ENCODE measurements around the gene FRMPD4. TPM values are rescaled to one million over a fixed set of nuclear protein-coding genes. Genes with fewer than 3 reads are reported as not detected.
A peak's percentile ranks its signal among the peaks of the same experiment; 100 is the strongest.
"Not testable (repeated sequence)": the region's sequence is repeated elsewhere in the genome, so short reads cannot be mapped to it uniquely, and the experiment has no call there.

Gene FRMPD4
- total RNA-seq, 3 donors from 2014 or later: 0.06 to 3.4 (median 0.34) TPM

DNA sequence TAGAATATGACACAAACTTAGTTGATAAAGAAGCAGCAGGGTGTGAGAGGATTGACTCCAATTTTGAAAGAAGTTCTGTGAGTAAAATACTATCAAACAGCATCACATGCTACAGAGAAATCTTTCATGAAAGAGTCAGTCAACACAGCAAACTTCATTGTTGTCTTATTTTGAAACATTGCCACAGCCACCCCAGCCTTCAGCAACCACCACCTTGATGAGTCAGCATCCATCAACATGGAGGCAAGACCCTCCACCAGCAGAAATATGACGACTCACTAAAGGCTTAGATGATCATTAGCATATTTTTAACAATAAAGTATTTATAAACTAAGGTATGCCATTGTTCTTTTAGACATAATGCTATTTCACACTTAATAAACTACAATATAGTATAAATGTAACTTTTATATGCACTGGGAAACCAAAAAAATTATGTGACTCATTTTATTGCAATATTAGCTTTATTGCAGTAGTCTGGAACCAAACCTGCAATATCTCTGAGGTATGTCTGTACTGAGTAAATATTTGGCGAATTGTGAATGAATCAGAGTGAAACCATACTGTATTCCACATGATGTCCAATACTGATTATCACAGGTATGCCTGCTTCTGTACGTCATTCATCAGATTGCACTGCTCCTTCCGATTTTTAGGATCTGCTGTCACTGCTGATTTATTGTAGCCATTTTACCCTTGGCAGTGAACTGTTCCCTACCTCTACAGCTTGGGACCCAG, 11.6 kb downstream of the FRMPD4 start:
- Histone ChIP-seq H3K9me3 (no peaks in the 10 kb centered on the region), H3K36me3 (ENCODE audit: low read depth) (no peaks in the 10 kb centered on the region), H3K4me1 (ENCODE audit: low read depth) (no peaks in the 10 kb centered on the region), H3K4me3 (no peak overlapping the region)
- TF ChIP-seq CTCF (IDR thresholded peaks at IDR 0.05): no peak
- no peak for ATAC-seq
- no peak for DNase-seq
- intact Hi-C loops (cut with DNase I, micrococcal nuclease): no loop called here

- intact Hi-C loops (cut with DNase I, micrococcal nuclease): no loop called here
- H3K4me1 ChIP-seq (ENCODE audit: low read depth): no peaks in the 10 kb centered on the region
- no peak for TF ChIP-seq CTCF (IDR thresholded peaks at IDR 0.05)
- H3K36me3 ChIP-seq (ENCODE audit: low read depth): no peaks in the 10 kb centered on the region
- H3K9me3 ChIP-seq: no peaks in the 10 kb centered on the region
- ATAC-seq (no peak), DNase-seq (no peak)
- no peak overlapping the region for H3K4me3 ChIP-seq
Observed at GRCh38 chrX:12153317-12153716, 15.0 kb downstream of the FRMPD4 start.

GRCh38 chrX:12153741-12154140, 15.5 kb downstream of the FRMPD4 start:
- H3K4me1 ChIP-seq (ENCODE audit: low read depth): no peaks in the 10 kb centered on the region
- H3K36me3 ChIP-seq (ENCODE audit: low read depth): no peaks in the 10 kb centered on the region
- no peak overlapping the region for H3K4me3 ChIP-seq
- no peak for TF ChIP-seq CTCF (IDR thresholded peaks at IDR 0.05)
- no peaks in the 10 kb centered on the region for H3K9me3 ChIP-seq
- ATAC-seq: no peak
- intact Hi-C loops (cut with DNase I, micrococcal nuclease): no loop called here
- no peak for DNase-seq

DNA sequence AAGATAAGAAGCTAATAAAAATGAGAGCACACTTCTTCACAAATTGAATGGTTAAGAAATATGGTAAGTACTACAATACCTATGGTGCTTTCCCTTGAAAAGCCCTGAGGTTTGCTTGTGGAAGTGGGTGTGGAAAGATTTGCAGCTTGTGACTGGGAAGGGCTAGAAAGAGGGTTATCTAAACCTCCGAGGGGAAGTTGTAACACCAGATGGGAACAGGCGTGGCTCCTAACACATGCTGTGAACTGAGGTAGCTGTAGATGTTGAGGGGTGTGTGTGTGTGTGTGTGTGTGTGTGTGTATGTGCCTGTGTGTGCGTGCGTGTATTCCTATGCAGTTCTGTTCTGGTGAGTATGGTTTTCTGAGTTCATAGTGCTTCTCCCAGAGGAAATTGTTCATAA, 21.5 kb downstream of the FRMPD4 start:
- no peaks in the 10 kb centered on the region for H3K4me1 ChIP-seq (ENCODE audit: low read depth)
- peak in 1 of 3 donors; percentile 0 for DNase-seq
- intact Hi-C loops (cut with DNase I, micrococcal nuclease): no loop called here
- no peak for TF ChIP-seq CTCF (IDR thresholded peaks at IDR 0.05)
- H3K4me3 ChIP-seq: no peak overlapping the region
- H3K9me3 ChIP-seq: no peaks in the 10 kb centered on the region
- no peaks in the 10 kb centered on the region for H3K36me3 ChIP-seq (ENCODE audit: low read depth)
- ATAC-seq: no peak

GRCh38 chrX:12162420-12162819, 24.1 kb downstream of the FRMPD4 start:
- no peak for TF ChIP-seq CTCF (IDR thresholded peaks at IDR 0.05)
- Histone ChIP-seq H3K4me1 (ENCODE audit: low read depth) (no peaks in the 10 kb centered on the region), H3K36me3 (ENCODE audit: low read depth) (no peaks in the 10 kb centered on the region), H3K4me3 (no peak overlapping the region), H3K9me3 (no peaks in the 10 kb centered on the region)
- ATAC-seq (no peak), DNase-seq (no peak)
- intact Hi-C loops (cut with DNase I, micrococcal nuclease): no loop called here

GRCh38 chrX:12164180-12164579, 25.9 kb downstream of the FRMPD4 start:
- H3K36me3 ChIP-seq (ENCODE audit: low read depth); H3K4me3 ChIP-seq; intact Hi-C loops (cut with DNase I, micrococcal nuclease); H3K4me1 ChIP-seq (ENCODE audit: low read depth); DNase-seq; ATAC-seq; H3K9me3 ChIP-seq: not testable (repeated sequence)
